Raji (cell line): ENCODE data around the gene DUSP8.

Experiments used
- POLR2A ChIP-seq: IDR thresholded peaks from 2 replicates; pipeline ENCODE4 v1.6.1; 2011; ENCODE audit warnings: low read depth, low read length, control low read depth; ENCODE audit not compliant: insufficient read depth

Gene DUSP8

GRCh38 chr11:1506981-1507380 is 65.1 kb downstream of the DUSP8 start:
- no peak for TF ChIP-seq POLR2A

GRCh38 chr11:1505480-1505879 is 66.6 kb downstream of the DUSP8 start:
- no peak for TF ChIP-seq POLR2A

- TF ChIP-seq POLR2A = no peak
These were observed 67.3 kb downstream of the DUSP8 start for GRCh38 chr11:1504581-1505290.

- TF ChIP-seq POLR2A = no peak
These were observed 67.9 kb downstream of the DUSP8 start for GRCh38 chr11:1504138-1504537.
